Middle frontal gyrus (tissue), 1 donor: Measurements from ENCODE around the gene BEND6.
"Not testable (repeated sequence)": the region's sequence is repeated elsewhere in the genome, so short reads cannot be mapped to it uniquely, and the experiment has no call there.

ENCODE experiments used
- DNase-seq: peaks from one replicate; pipeline ENCODE4 v3.0.0-alpha.2; 2015; ENCODE audit warnings: low spot score; ENCODE audit errors: extremely low spot score

The BEND6 gene

GRCh38 chr6:57027301-57027700 is 72.4 kb downstream of the BEND6 start:
- DNase-seq = no peak

GRCh38 chr6:57029213-57029612 is 74.3 kb downstream of the BEND6 start:
- no peak for DNase-seq

- no peak for DNase-seq
These were observed 78.3 kb downstream of the BEND6 start for GRCh38 chr6:57033228-57033627.

GRCh38 chr6:57035549-57035948 is 80.6 kb downstream of the BEND6 start:
- no peak for DNase-seq

- DNase-seq = no peak
These were observed 84.0 kb downstream of the BEND6 start for GRCh38 chr6:57038906-57039305.

- no peak for DNase-seq
These were observed 85.1 kb downstream of the BEND6 start for GRCh38 chr6:57040011-57040410.

- not testable (repeated sequence) for DNase-seq
These were observed 89.2 kb downstream of the BEND6 start for GRCh38 chr6:57044061-57044460.

- DNase-seq = no peak
These were observed 89.7 kb downstream of the BEND6 start for GRCh38 chr6:57044568-57044967.

- peak; percentile 90 for DNase-seq
These were observed 91.7 kb downstream of the BEND6 start, which contains the start of gene KIAA1586 for GRCh38 chr6:57046332-57047256. KIAA1586 (plus strand) TSS chr6:57046693; CDS start chr6:57046756, 63 bp downstream.

- not testable (repeated sequence) for DNase-seq
These were observed 92.3 kb downstream of the BEND6 start for GRCh38 chr6:57047257-57047585.

- not testable (repeated sequence) for DNase-seq
These were observed 93.0 kb downstream of the BEND6 start for GRCh38 chr6:57047859-57048258.

GRCh38 chr6:57048577-57048976 is 93.7 kb downstream of the BEND6 start:
- no peak for DNase-seq

GRCh38 chr6:57063847-57064246 is 108.9 kb downstream of the BEND6 start:
- DNase-seq = no peak

- DNase-seq = no peak
These were observed 109.9 kb downstream of the BEND6 start for GRCh38 chr6:57064809-57065208.

- no peak for DNase-seq
These were observed 113.2 kb downstream of the BEND6 start for GRCh38 chr6:57068061-57068460.

- DNase-seq = no peak
These were observed 114.3 kb downstream of the BEND6 start for GRCh38 chr6:57069228-57069627.

- no peak for DNase-seq
These were observed 115.0 kb downstream of the BEND6 start for GRCh38 chr6:57069920-57070331.

GRCh38 chr6:57072108-57072507 is 117.2 kb downstream of the BEND6 start:
- no peak for DNase-seq

GRCh38 chr6:57074383-57074782 is 119.5 kb downstream of the BEND6 start:
- DNase-seq = no peak

GRCh38 chr6:57075092-57075491 is 120.2 kb downstream of the BEND6 start:
- DNase-seq = no peak
